K562 (cell line): ENCODE results near the gene MYLK3. TPM values are rescaled to one million over a fixed set of nuclear protein-coding genes. Genes with fewer than 3 reads are reported as not detected.
A peak's percentile ranks its signal among the peaks of the same experiment; 100 is the strongest.

Source experiments
- CBFA2T2 ChIP-seq: fragments of 450-650 bp; conservative IDR thresholded peaks from 2 replicates; pipeline ENCODE4 v1.6.1; 2017; ENCODE audit warnings: mild to moderate bottlenecking
- CBFA2T3 ChIP-seq: fragments of 450-650 bp; IDR thresholded peaks from 2 replicates; pipeline ENCODE4 v1.6.1; 2017
- CTBP1 ChIP-seq: fragments of 450-650 bp; IDR thresholded peaks from 2 replicates; pipeline ENCODE4 v1.6.1; 2016; ENCODE audit warnings: borderline replicate concordance
- DNMT1 ChIP-seq: fragments of 450-650 bp; IDR thresholded peaks from 2 replicates; pipeline ENCODE4 v1.6.1; 2016; ENCODE audit warnings: antibody characterized with exemption, mild to moderate bottlenecking
- EHMT2 ChIP-seq: fragments of 450-650 bp; IDR thresholded peaks from 2 replicates; pipeline ENCODE4 v1.6.1; 2018; ENCODE audit warnings: antibody characterized with exemption
- GABPA ChIP-seq: fragments of 200-800 bp; sonication (Bioruptor generic); conservative IDR thresholded peaks from 2 replicates; pipeline ENCODE4 v1.6.1; 2016; ENCODE audit warnings: low read depth, missing genetic modification characterization, missing compliant biosample characterization
- HMGN3 ChIP-seq: IDR thresholded peaks from 2 replicates; pipeline ENCODE4 v1.6.1; 2011; ENCODE audit warnings: borderline replicate concordance, low read depth, mild to moderate bottlenecking, mixed read lengths, low read length; ENCODE audit not compliant: insufficient read length; ENCODE audit errors: extremely low read depth
- KHSRP ChIP-seq: fragments of 450-650 bp; IDR thresholded peaks from 2 replicates; pipeline ENCODE4 v1.6.1; 2017
- POLR3A ChIP-seq: IDR thresholded peaks from 2 replicates; pipeline ENCODE4 v1.6.1; 2011; ENCODE audit warnings: borderline replicate concordance, mild to moderate bottlenecking, moderate library complexity; ENCODE audit not compliant: insufficient read length, insufficient read depth; ENCODE audit errors: extremely low read depth
- RCOR1 ChIP-seq, 2 experiments: IDR thresholded peaks; 2 replicates each; pipeline ENCODE4 v1.6.1; 2012; ENCODE audit warnings: low read depth in 2 of 2, low read length in 2 of 2, borderline replicate concordance in 1 of 2, improper control_type of control experiment in 1 of 2
- RFX1 ChIP-seq: fragments of 450-650 bp; IDR thresholded peaks from 2 replicates; pipeline ENCODE4 v1.6.1; 2016; ENCODE audit warnings: mild to moderate bottlenecking, moderate library complexity
- SMAD1 ChIP-seq: fragments of 150-350 bp; IDR thresholded peaks from 2 replicates; pipeline ENCODE4 v1.6.1; 2014; ENCODE audit warnings: low read length, low read depth; ENCODE audit not compliant: partially characterized antibody
- SPI1 ChIP-seq: IDR thresholded peaks from 2 replicates; pipeline ENCODE4 v1.6.1; 2011; ENCODE audit warnings: low read depth, low read length, control low read depth, borderline replicate concordance
- ZBTB43 ChIP-seq: sonication (generic); formaldehyde crosslinking; IDR thresholded peaks from 2 replicates; pipeline ENCODE4 v1.8.0; 2023; ENCODE audit warnings: mild to moderate bottlenecking, missing genetic modification reagents
- ZNF197 ChIP-seq: fragments of 200-800 bp; sonication (Bioruptor generic); IDR thresholded peaks from 2 replicates; pipeline ENCODE4 v1.6.1; 2016; ENCODE audit warnings: low read depth, missing genetic modification characterization, missing compliant biosample characterization
- ZNF217 ChIP-seq: sonication (generic); formaldehyde crosslinking; IDR thresholded peaks from 2 replicates; pipeline ENCODE4 v1.8.0; 2022; ENCODE audit warnings: mild to moderate bottlenecking, missing genetic modification reagents
- polyA plus RNA-seq, 8 experiments: library from polyadenylated mRNA; depleted of rRNA in 4 of 8; stranded (reverse) in 5 of 8; unstranded in 3 of 8; fragments of >200 nt; fragmentation: Nextera tagmentation in 2 of 8; fragmentation: Illumina TruSeq in 1 of 8; extraction: Ambion mirVana in 2 of 8; extraction: Trizol in 1 of 8; gene quantifications; 2 replicates each; pipeline versions ENCODE4 v1.2.1 to v1.2.3, GENCODE V29; 2011 to 2014; ENCODE audit warnings: inconsistent platforms in 1 of 8, missing spikeins in 1 of 8
- total RNA-seq, 7 experiments: library from RNA; depleted of rRNA in 6 of 7; stranded (reverse); fragments of >200 nt in 6 of 7; fragmentation: Illumina TruSeq in 2 of 7; extraction: Trizol in 2 of 7; gene quantifications; 2 replicates each; pipeline versions ENCODE4 v1.2.1 to v1.2.3, GENCODE V29; 2011 to 2021; ENCODE audit warnings: low replicate concordance in 1 of 7
- TF ChIP-seq, protein P1 (sequence below), 2 experiments: fragments of 450-650 bp in 1 of 2; IDR thresholded peaks; 2 replicates each; pipeline ENCODE4 v1.6.1; 2011 to 2017; ENCODE audit warnings: low read depth in 2 of 2, antibody characterized with exemption in 1 of 2, borderline replicate concordance in 1 of 2, low read length in 1 of 2, mild to moderate bottlenecking in 1 of 2, mixed read lengths in 1 of 2; ENCODE audit not compliant: control insufficient read depth in 1 of 2
- TF ChIP-seq, protein P2 (sequence below): fragments of 250-450 bp; sonication (Bioruptor Pico); IDR thresholded peaks from 2 replicates; pipeline ENCODE4 v1.9.0; 2021; ENCODE audit warnings: mild to moderate bottlenecking

Gene MYLK3
- total and polyA plus RNA-seq, 9 of the 15 experiments (the other 6 are each of a cell fraction or from before 2014, with no cell fraction given), result 0.69 to 10.7 (median 4.7) TPM

DNA sequence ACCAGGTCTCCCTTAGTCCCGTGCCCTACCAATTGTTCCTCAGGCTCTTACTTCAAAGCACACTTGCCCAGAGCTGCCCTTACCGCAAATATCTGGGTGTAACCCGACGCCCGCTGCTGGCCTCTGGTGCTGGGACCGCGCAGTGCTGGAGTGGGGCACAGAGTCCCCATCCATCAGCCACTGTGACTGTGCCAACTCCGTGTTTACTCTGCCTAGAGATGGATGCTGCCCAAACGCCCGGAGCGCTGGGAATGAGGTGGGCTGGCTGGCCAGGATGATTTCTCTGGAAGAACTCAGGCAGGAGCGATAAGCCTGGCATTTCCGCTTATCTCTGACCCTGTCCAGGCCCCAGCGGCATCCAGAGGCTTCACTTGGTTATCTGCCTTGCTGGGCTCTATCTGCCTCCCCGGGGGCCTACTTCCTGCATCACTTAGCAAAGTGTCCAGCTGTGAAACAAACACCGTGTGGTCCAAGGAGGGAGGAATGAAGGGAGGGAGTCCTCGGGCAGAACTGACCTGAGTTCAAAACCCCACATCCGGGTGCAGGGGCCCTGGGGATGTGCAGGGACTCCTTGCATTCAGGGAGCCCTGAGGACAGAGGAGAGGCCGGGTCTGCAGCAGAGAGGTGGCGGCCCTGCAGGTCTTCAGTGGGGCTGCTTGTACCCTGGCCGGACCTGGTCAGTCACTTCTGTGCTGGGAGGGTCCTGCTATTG is 9.4 kb upstream of the MYLK3 start (continued):
- TF ChIP-seq, protein P1, sequence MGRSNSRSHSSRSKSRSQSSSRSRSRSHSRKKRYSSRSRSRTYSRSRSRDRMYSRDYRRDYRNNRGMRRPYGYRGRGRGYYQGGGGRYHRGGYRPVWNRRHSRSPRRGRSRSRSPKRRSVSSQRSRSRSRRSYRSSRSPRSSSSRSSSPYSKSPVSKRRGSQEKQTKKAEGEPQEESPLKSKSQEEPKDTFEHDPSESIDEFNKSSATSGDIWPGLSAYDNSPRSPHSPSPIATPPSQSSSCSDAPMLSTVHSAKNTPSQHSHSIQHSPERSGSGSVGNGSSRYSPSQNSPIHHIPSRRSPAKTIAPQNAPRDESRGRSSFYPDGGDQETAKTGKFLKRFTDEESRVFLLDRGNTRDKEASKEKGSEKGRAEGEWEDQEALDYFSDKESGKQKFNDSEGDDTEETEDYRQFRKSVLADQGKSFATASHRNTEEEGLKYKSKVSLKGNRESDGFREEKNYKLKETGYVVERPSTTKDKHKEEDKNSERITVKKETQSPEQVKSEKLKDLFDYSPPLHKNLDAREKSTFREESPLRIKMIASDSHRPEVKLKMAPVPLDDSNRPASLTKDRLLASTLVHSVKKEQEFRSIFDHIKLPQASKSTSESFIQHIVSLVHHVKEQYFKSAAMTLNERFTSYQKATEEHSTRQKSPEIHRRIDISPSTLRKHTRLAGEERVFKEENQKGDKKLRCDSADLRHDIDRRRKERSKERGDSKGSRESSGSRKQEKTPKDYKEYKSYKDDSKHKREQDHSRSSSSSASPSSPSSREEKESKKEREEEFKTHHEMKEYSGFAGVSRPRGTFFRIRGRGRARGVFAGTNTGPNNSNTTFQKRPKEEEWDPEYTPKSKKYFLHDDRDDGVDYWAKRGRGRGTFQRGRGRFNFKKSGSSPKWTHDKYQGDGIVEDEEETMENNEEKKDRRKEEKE (IDR thresholded peaks at IDR 0.05; ENCODE audit: borderline replicate concordance in 1 of 2, control insufficient read depth in 1 of 2, low read depth in 2 of 2, low read length in 1 of 2), result no peak
- TF ChIP-seq ZNF197 (CRISPR knock-in tag) (no peak), CBFA2T3 (peak; percentile 73), GABPA (tag) (0 out of 2 replicates have a peak, but pooled peaks have one; percentile 20), SPI1 (no peak), RFX1 (no peak), POLR3A (no peak), DNMT1 (no peak), EHMT2 (no peak), KHSRP (no peak), ZBTB43 (CRISPR knock-in tag) (no peak), CTBP1 (peak; percentile 85), SMAD1 (no peak), HMGN3 (no peak), RCOR1 (IDR thresholded peaks at IDR 0.05; ENCODE audit: borderline replicate concordance in 1 of 2, low read depth in 2 of 2, low read length in 2 of 2) (peak in 1 of 2 experiments; percentile 80; a peak in 2 of 4 replicates), CBFA2T2 (peak; percentile 47; the same call in 1 of the 2 replicates), ZNF217 (CRISPR knock-in tag) (no peak)
- TF ChIP-seq, protein P2, sequence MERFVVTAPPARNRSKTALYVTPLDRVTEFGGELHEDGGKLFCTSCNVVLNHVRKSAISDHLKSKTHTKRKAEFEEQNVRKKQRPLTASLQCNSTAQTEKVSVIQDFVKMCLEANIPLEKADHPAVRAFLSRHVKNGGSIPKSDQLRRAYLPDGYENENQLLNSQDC (CRISPR knock-in tag), result no peak
